VCaP (cell line): Measurements from ENCODE around the gene GALNT12.

Source experiments
- H3K27ac ChIP-seq: fragments of 450-650 bp; 2 replicates; pipeline ENCODE4 v1.5.1; 2017
- CTCF ChIP-seq: fragments of 450-650 bp; conservative IDR thresholded peaks from 2 replicates; pipeline ENCODE4 v1.5.1; 2017; ENCODE audit warnings: mild to moderate bottlenecking, moderate library complexity

The GALNT12 gene

DNA sequence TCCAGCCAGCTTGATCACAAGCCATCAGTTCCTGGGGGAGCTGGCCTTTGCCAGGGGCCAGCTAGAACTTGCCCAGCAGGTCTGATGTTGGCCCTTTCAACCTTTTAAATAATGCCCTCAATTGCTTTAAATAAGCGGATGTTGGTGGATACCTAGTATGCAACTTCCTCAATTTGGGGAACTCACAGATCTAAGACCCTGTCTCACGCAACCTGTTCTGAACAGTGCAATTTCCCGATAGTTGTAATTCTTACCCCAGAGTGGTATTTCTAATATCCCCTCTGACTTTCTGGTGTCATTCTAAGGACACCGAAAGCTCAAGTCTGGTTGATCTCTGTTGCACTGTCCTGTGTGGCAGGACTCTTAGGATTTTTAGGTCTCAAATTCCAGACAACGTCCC, 23.1 kb downstream of the GALNT12 start:
- no peak overlapping the region for H3K27ac ChIP-seq
- no peak for TF ChIP-seq CTCF

DNA sequence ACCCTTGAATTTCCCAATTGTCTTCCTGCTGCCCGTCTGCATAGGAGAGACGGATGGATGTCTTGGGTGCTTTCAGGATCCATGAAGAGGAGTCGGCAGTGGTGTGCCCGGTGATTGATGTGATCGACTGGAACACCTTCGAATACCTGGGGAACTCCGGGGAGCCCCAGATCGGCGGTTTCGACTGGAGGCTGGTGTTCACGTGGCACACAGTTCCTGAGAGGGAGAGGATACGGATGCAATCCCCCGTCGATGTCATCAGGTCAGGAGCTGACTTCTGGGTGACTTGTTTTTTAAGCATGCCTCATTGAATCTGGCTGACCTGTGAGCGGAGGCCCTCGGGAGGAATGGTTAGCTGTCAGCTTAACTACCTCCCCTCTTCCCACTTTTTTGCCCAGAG, 24.2 kb downstream of the GALNT12 start:
- TF ChIP-seq CTCF, result no peak
- H3K27ac ChIP-seq, result no peak overlapping the region

GRCh38 chr9:98832768-98833089, 25.3 kb downstream of the GALNT12 start:
- H3K27ac ChIP-seq, result no peak overlapping the region
- no peak for TF ChIP-seq CTCF

GRCh38 chr9:98833090-98833956, 25.9 kb downstream of the GALNT12 start:
- no peak for TF ChIP-seq CTCF
- H3K27ac ChIP-seq, result no peak overlapping the region

DNA sequence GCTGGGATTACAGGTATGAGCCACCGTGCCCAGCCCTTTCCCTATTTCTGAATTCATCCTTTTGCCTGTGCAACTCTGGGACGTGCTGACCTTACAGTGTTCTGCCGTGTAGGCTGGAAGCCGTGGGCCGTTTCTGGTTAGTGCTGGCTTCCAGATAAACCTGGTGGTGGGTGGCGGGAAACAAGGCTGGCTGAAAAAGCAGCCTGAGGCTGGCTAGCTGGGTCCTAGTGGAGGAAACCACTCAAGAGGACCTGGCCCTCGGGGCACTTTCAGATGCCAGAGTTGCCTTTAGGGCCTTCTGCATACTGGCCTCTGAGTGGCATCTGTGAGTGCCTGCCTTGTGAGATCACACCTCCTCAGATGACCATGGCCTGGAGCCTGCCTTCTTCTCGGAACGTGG, 26.9 kb downstream of the GALNT12 start:
- TF ChIP-seq CTCF, result no peak
- H3K27ac ChIP-seq, result no peak overlapping the region

- no peak for TF ChIP-seq CTCF
- H3K27ac ChIP-seq, result no peak overlapping the region
These were observed 28.7 kb downstream of the GALNT12 start for GRCh38 chr9:98836206-98836605.

DNA sequence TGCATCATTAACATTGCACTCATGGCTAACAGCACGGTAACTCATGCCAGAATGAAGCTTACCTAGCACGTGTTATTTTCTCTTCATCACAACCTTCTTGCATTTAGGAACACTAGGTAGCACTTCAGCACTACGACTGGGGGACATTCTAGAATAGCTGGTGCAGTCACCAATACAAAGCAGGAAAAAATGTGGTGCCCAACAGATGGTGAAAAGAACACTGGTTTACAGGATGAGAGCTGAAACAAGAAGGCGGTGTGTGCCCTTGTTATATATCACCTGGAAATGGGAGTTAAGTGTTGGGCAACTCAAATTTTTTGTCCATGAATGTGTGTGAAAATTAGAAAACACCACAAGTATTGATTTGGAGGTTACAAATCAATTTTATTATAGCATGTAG, 30.0 kb downstream of the GALNT12 start:
- TF ChIP-seq CTCF, result no peak
- no peak overlapping the region for H3K27ac ChIP-seq
